GM15510 (cell line): ENCODE results near the gene EXOG.

Source experiments
- POLR2A ChIP-seq: IDR thresholded peaks from 3 replicates; pipeline ENCODE4 v1.6.1; 2011; ENCODE audit warnings: borderline replicate concordance; ENCODE audit not compliant: insufficient read length; ENCODE audit errors: extremely low read depth

The EXOG gene

GRCh38 chr3:38465588-38466154, 30.5 kb upstream of the EXOG start:
- no peak for TF ChIP-seq POLR2A

- no peak for TF ChIP-seq POLR2A
These were observed 27.4 kb upstream of the EXOG start for GRCh38 chr3:38468765-38469164.

GRCh38 chr3:38469852-38470251, 26.3 kb upstream of the EXOG start:
- no peak for TF ChIP-seq POLR2A

- no peak for TF ChIP-seq POLR2A
These were observed 24.8 kb upstream of the EXOG start for GRCh38 chr3:38471260-38471857.

GRCh38 chr3:38472342-38472741, 23.8 kb upstream of the EXOG start:
- no peak for TF ChIP-seq POLR2A

- no peak for TF ChIP-seq POLR2A
These were observed 22.9 kb upstream of the EXOG start for GRCh38 chr3:38473229-38473628.

GRCh38 chr3:38474928-38475605, 21.1 kb upstream of the EXOG start:
- TF ChIP-seq POLR2A: no peak

GRCh38 chr3:38475716-38476115, 20.4 kb upstream of the EXOG start:
- TF ChIP-seq POLR2A: no peak

GRCh38 chr3:38476157-38476756, 19.9 kb upstream of the EXOG start:
- no peak for TF ChIP-seq POLR2A

GRCh38 chr3:38477057-38477820, 18.9 kb upstream of the EXOG start:
- TF ChIP-seq POLR2A: no peak

- no peak for TF ChIP-seq POLR2A
These were observed 18.2 kb upstream of the EXOG start for GRCh38 chr3:38477839-38478450.

GRCh38 chr3:38478901-38479300, 17.2 kb upstream of the EXOG start:
- no peak for TF ChIP-seq POLR2A

GRCh38 chr3:38479431-38480092, 16.6 kb upstream of the EXOG start:
- no peak for TF ChIP-seq POLR2A

- no peak for TF ChIP-seq POLR2A
These were observed 16.1 kb upstream of the EXOG start for GRCh38 chr3:38480093-38480445.
